Breast epithelium (tissue), 4 donors: ENCODE results near the gene BCL10. TPM values are rescaled to one million over a fixed set of nuclear protein-coding genes. Genes with fewer than 3 reads are reported as not detected.

Experiments
- DNase-seq, 2 donors: peaks; one replicate each; pipeline ENCODE4 v3.0.0-alpha.2; 2019; ENCODE audit warnings: low spot score in 2 of 2
- H3K27ac ChIP-seq, 2 donors: fragments of 200-600 bp; sonication (generic) in 1 of 2; one replicate each; pipeline ENCODE4 v1.5.1; 2016 to 2019; ENCODE audit warnings: mild to moderate bottlenecking in 1 of 2
- H3K27me3 ChIP-seq, 2 donors: fragments of 200-600 bp; sonication (generic) in 1 of 2; one replicate each; pipeline versions ENCODE4 v1.5.1 to v1.6.0; 2017 to 2019; ENCODE audit warnings: control low read depth in 1 of 2, mild to moderate bottlenecking in 1 of 2
- H3K36me3 ChIP-seq: fragments of 200-600 bp; one replicate; pipeline ENCODE4 v1.5.1; 2019
- H3K4me1 ChIP-seq, 2 donors: fragments of 200-600 bp; sonication (generic); one replicate each; pipeline ENCODE4 v1.5.1; 2016 to 2019; ENCODE audit warnings: control low read depth in 1 of 2
- H3K4me3 ChIP-seq, 3 donors: fragments of 200-600 bp; sonication (generic); 1 replicate in 2 of 3; 2 replicates in 1 of 3; pipeline ENCODE4 v1.5.1; 2016 to 2019; ENCODE audit warnings: mild to moderate bottlenecking in 3 of 3, moderate library complexity in 2 of 3
- H3K9me3 ChIP-seq, 2 donors: fragments of 200-600 bp; sonication (generic) in 1 of 2; one replicate each; pipeline ENCODE4 v1.5.1; 2016 to 2019; ENCODE audit warnings: control low read depth in 1 of 2
- CTCF ChIP-seq, 3 donors: fragments of 450-650 bp; IDR thresholded peaks; one replicate each; pipeline ENCODE4 v1.5.1; 2016 to 2017; ENCODE audit warnings: antibody characterized with exemption in 3 of 3, mild to moderate bottlenecking in 3 of 3, moderate library complexity in 3 of 3
- POLR2A ChIP-seq: fragments of 450-650 bp; IDR thresholded peaks from one replicate; pipeline ENCODE4 v1.6.1; 2016; ENCODE audit warnings: antibody characterized with exemption, mild to moderate bottlenecking, moderate library complexity
- POLR2AphosphoS5 ChIP-seq, 3 donors: sonication (generic); formaldehyde crosslinking; IDR thresholded peaks; one replicate each; pipeline ENCODE4 v1.6.1; 2017; ENCODE audit warnings: antibody characterized with exemption in 3 of 3
- intact Hi-C: fragments of 100-400 bp; cut with DNase I; formaldehyde crosslinking; loops from one replicate; pipeline ENCODE4 v1.15.1; 2023; ENCODE audit warnings: low total_unique reads
- total RNA-seq, 3 donors: library from RNA; depleted of rRNA; stranded (reverse); fragments of >200 nt; gene quantifications; one replicate each; pipeline ENCODE4 v1.1.0, GENCODE V29; 2016

The BCL10 gene
- total RNA-seq, 3 donors from 2014 or later: 16.5 to 23.6 (median 17.7) TPM

DNA sequence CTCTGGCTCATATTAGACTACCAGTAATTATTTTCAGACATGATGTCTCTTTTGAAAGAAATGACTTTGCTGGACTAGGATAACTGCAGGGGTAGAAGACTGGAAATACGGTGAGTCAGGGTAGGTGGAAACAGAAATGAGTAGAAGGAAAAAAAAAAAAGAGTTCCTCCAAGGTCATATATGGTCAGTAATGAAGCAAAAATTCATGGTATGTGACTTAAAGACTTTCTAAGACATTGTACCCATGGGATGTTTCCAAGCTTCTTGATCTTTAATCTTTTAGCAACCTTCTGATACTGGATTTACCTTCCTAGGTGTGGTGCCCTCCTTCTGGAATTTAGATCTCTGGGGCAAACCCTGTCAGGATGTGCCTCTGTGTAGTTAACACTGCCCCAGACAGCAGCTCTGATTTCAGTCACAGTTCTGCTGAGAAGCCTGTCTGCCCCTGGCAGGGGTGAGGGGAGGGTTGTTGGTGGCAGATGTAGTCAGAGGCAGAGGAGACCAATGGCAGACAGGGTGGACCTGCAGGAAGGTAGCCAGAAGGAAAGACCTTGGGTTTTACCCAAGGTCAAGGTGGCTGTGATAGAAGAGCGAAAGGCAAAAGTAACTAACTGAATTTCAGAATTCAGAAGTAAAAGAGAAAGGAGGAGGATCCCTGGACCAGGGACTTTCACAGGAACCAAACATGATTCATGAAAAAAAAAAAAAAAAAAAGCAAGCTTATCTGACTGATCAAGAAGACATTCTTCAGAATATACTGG lies 44.1 kb upstream of the BCL10 start:
- intact Hi-C loops: no loop called here
- Histone ChIP-seq H3K27ac (peak overlapping the region in 1 of 2 donors; percentile 51), H3K4me1 (no peaks in the 10 kb centered on the region), H3K36me3 (no peaks in the 10 kb centered on the region), H3K4me3 (no peak overlapping the region), H3K27me3 (no peaks in the 10 kb centered on the region), H3K9me3 (no peaks in the 10 kb centered on the region)
- TF ChIP-seq POLR2A: no peak
- TF ChIP-seq POLR2AphosphoS5 (IDR thresholded peaks at IDR 0.05): no peak
- no peak for TF ChIP-seq CTCF (IDR thresholded peaks at IDR 0.05)
- DNase-seq: no peak

DNA sequence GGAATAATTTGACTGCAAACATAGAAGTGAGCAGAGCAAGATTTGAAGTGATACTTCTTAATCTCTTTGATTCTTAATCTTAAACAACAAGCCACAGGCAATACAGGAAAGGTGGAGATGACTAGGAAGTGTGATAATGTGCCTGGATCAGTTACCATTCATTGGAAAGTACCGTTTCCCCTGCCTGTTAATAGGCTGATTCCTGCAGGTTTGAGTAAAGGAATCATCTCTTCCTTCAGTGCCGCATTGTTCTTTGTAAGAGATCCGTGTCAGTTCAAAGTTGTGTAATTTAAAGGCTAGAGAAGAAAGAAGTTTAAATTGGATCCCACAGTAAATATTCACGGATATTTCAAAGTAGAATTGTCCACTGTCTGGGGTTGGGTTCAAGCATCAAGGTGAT lies 43.5 kb upstream of the BCL10 start:
- no peaks in the 10 kb centered on the region for H3K9me3 ChIP-seq
- no peak overlapping the region for H3K4me3 ChIP-seq
- DNase-seq: no peak
- H3K4me1 ChIP-seq: no peaks in the 10 kb centered on the region
- H3K27me3 ChIP-seq: no peaks in the 10 kb centered on the region
- TF ChIP-seq CTCF (IDR thresholded peaks at IDR 0.05): no peak
- no peak for TF ChIP-seq POLR2AphosphoS5 (IDR thresholded peaks at IDR 0.05)
- TF ChIP-seq POLR2A: no peak
- H3K36me3 ChIP-seq: no peaks in the 10 kb centered on the region
- no peak overlapping the region for H3K27ac ChIP-seq
- intact Hi-C loops: no loop called here

DNA sequence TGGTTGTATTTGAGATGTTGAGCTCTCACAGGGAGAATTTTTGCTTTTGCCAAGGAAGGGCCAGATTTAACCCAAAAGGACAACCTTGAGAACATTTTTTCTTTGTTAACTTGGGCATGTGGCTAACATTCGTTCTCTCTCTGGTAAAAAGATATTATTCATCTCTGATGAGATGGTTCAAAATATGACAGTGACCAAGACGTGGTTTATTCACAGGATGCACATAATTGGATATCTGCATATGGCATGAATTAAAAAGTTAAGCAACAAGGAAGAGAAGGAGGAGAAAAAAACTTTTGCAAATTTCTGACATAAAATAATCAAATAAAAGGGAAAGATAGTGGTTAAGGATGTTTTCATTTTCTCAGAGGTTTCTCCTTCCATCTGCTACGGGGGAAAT lies 43.1 kb upstream of the BCL10 start:
- H3K27ac ChIP-seq: no peak overlapping the region
- H3K4me3 ChIP-seq: no peak overlapping the region
- TF ChIP-seq CTCF (IDR thresholded peaks at IDR 0.05) (no peak), POLR2AphosphoS5 (IDR thresholded peaks at IDR 0.05) (no peak), POLR2A (no peak)
- no peak for DNase-seq
- no peaks in the 10 kb centered on the region for H3K27me3 ChIP-seq
- intact Hi-C loops: no loop called here
- no peaks in the 10 kb centered on the region for H3K36me3 ChIP-seq
- H3K4me1 ChIP-seq: no peaks in the 10 kb centered on the region
- no peaks in the 10 kb centered on the region for H3K9me3 ChIP-seq

DNA sequence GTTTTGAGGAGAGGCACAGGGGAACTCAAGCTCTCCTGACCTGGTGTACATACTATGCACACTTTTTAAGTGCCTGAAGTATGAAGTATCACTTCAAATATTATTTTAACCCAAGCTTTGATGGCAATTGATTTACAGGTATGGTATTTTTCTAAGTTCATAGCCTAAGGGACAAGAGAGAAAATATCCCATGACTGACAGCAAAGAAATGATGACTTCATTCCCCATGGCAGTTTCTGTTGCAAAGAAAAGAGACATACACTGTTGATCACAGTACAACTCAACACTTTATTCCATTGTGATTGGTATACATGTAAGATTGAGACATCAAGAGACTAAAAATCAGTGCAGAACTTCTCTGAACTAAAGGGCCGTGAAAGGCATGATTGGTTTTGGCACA lies 41.8 kb upstream of the BCL10 start:
- Histone ChIP-seq H3K4me1 (no peaks in the 10 kb centered on the region), H3K36me3 (no peaks in the 10 kb centered on the region), H3K27ac (no peak overlapping the region), H3K4me3 (no peak overlapping the region), H3K27me3 (no peaks in the 10 kb centered on the region), H3K9me3 (no peaks in the 10 kb centered on the region)
- intact Hi-C loops: no loop called here
- DNase-seq: no peak
- TF ChIP-seq POLR2A (no peak), CTCF (IDR thresholded peaks at IDR 0.05) (no peak), POLR2AphosphoS5 (IDR thresholded peaks at IDR 0.05) (no peak)

DNA sequence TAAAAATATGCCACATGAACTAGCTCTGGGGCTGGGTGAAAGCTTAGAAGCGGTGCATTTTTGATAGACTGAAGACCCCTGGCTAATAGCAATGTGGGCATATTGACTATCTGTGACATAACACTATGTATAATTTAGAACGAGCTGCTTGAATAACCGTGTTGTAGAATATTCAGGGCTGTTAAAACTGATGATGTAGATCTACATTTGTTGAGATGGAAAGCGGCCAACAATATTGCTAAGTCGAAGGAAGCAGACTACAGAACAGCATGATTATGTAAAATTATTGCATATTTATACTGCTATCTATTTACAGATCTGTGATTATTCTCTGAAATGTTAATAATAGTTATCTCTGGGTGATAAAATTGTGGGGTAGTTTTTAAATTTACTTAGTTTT lies 41.1 kb upstream of the BCL10 start:
- DNase-seq: no peak
- no peaks in the 10 kb centered on the region for H3K4me1 ChIP-seq
- intact Hi-C loops: no loop called here

More for the DNA sequence above, 41.1 kb upstream of the BCL10 start:
- Histone ChIP-seq H3K9me3 (no peaks in the 10 kb centered on the region), H3K27me3 (no peaks in the 10 kb centered on the region), H3K27ac (no peak overlapping the region), H3K4me3 (no peak overlapping the region), H3K36me3 (no peaks in the 10 kb centered on the region)
- TF ChIP-seq POLR2A (no peak), POLR2AphosphoS5 (IDR thresholded peaks at IDR 0.05) (no peak), CTCF (IDR thresholded peaks at IDR 0.05) (no peak)
